DMS79 (cell line): ENCODE measurements around the gene RIMBP2.
"Not testable (repeated sequence)": the region's sequence is repeated elsewhere in the genome, so short reads cannot be mapped to it uniquely, and the experiment has no call there.

Experiments
- DNase-seq: peaks from one replicate; lab custom pipeline; 2025; lab: John Stamatoyannopoulos, UW

The RIMBP2 gene

GRCh38 chr12:130655881-130656280, 60.2 kb downstream of the RIMBP2 start:
- DNase-seq: no peak

GRCh38 chr12:130655010-130655409, 61.1 kb downstream of the RIMBP2 start:
- DNase-seq: no peak

GRCh38 chr12:130651188-130651959, 64.7 kb downstream of the RIMBP2 start:
- DNase-seq: no peak

GRCh38 chr12:130650131-130650530, 66.0 kb downstream of the RIMBP2 start:
- DNase-seq: no peak

GRCh38 chr12:130649101-130650045, 66.7 kb downstream of the RIMBP2 start:
- no peak for DNase-seq

GRCh38 chr12:130647814-130648213, 68.3 kb downstream of the RIMBP2 start:
- DNase-seq: no peak

GRCh38 chr12:130646716-130647370, 69.3 kb downstream of the RIMBP2 start:
- DNase-seq: no peak

- not testable (repeated sequence) for DNase-seq
These were observed 69.9 kb downstream of the RIMBP2 start for GRCh38 chr12:130646191-130646590.

- peak; percentile 57 for DNase-seq
These were observed 70.3 kb downstream of the RIMBP2 start for GRCh38 chr12:130645751-130646150.

- no peak for DNase-seq
These were observed 71.5 kb downstream of the RIMBP2 start for GRCh38 chr12:130644566-130644965.

- no peak for DNase-seq
These were observed 72.0 kb downstream of the RIMBP2 start for GRCh38 chr12:130644146-130644545.

GRCh38 chr12:130642856-130643255, 73.2 kb downstream of the RIMBP2 start:
- peak; percentile 31 for DNase-seq

- DNase-seq: no peak
These were observed 74.4 kb downstream of the RIMBP2 start for GRCh38 chr12:130641533-130642184.

- no peak for DNase-seq
These were observed 75.2 kb downstream of the RIMBP2 start for GRCh38 chr12:130640901-130641300.

- DNase-seq: no peak
These were observed 75.6 kb downstream of the RIMBP2 start for GRCh38 chr12:130640496-130640895.

GRCh38 chr12:130639476-130640424, 76.3 kb downstream of the RIMBP2 start:
- DNase-seq: no peak

GRCh38 chr12:130636370-130636769, 79.7 kb downstream of the RIMBP2 start:
- no peak for DNase-seq

GRCh38 chr12:130634866-130635265, 81.2 kb downstream of the RIMBP2 start:
- peak; percentile 48 for DNase-seq

- DNase-seq: peak; percentile 83
These were observed 82.3 kb downstream of the RIMBP2 start for GRCh38 chr12:130633771-130634170.

GRCh38 chr12:130632642-130633041, 83.5 kb downstream of the RIMBP2 start:
- DNase-seq: peak; percentile 75

- DNase-seq: no peak
These were observed 87.8 kb downstream of the RIMBP2 start for GRCh38 chr12:130628304-130628703.
